H9 (cell line): Measurements from ENCODE around the gene CCDC192. TPM values are rescaled to one million over a fixed set of nuclear protein-coding genes. Genes with fewer than 3 reads are reported as not detected.

ENCODE experiments used
- DNase-seq: peaks from one replicate; pipeline ENCODE4 v3.0.0-alpha.2; 2017
- H2AFZ ChIP-seq: one replicate; pipeline ENCODE4 v1.6.1; 2013; ENCODE audit warnings: mild to moderate bottlenecking, low read length, control low read depth, moderate library complexity
- H2AK5ac ChIP-seq: 2 replicates; pipeline ENCODE4 v1.6.1; 2013; ENCODE audit warnings: low read length, control low read depth, mixed read lengths; ENCODE audit not compliant: insufficient read length
- H2BK120ac ChIP-seq: one replicate; pipeline ENCODE4 v1.6.1; 2013; ENCODE audit warnings: low read depth, mild to moderate bottlenecking, low read length, control low read depth, inconsistent platforms; ENCODE audit not compliant: poor library complexity, severe bottlenecking
- H2BK12ac ChIP-seq: 2 replicates; pipeline ENCODE4 v1.6.1; 2013; ENCODE audit warnings: low read length, control low read depth, mixed read lengths, low read depth; ENCODE audit not compliant: insufficient read length
- H2BK15ac ChIP-seq: 2 replicates; pipeline ENCODE4 v1.6.1; 2013; ENCODE audit warnings: low read depth, low read length, control low read depth
- H2BK20ac ChIP-seq: one replicate; pipeline ENCODE4 v1.6.1; 2013; ENCODE audit warnings: low read depth, mild to moderate bottlenecking, low read length, control low read depth, inconsistent platforms; ENCODE audit not compliant: poor library complexity, severe bottlenecking
- H2BK5ac ChIP-seq: 2 replicates; pipeline ENCODE4 v1.6.1; 2013; ENCODE audit warnings: low read length, control low read depth, mixed read lengths; ENCODE audit not compliant: insufficient read length
- H3K14ac ChIP-seq: 2 replicates; pipeline ENCODE4 v1.6.1; 2013; ENCODE audit warnings: low read length, control low read depth; ENCODE audit not compliant: insufficient read depth
- H3K18ac ChIP-seq: 2 replicates; pipeline ENCODE4 v1.6.1; 2013; ENCODE audit warnings: low read depth, mild to moderate bottlenecking, mixed read lengths, low read length, control low read depth; ENCODE audit not compliant: insufficient read length
- H3K23ac ChIP-seq: 2 replicates; pipeline ENCODE4 v1.6.1; 2013; ENCODE audit warnings: low read length, control low read depth, mixed read lengths, low read depth; ENCODE audit not compliant: insufficient read length
- H3K23me2 ChIP-seq: 2 replicates; pipeline ENCODE4 v1.6.1; 2013; ENCODE audit warnings: low read depth, mild to moderate bottlenecking, mixed read lengths, low read length, control low read depth; ENCODE audit not compliant: insufficient read length, poor library complexity, severe bottlenecking
- H3K27ac ChIP-seq: 2 replicates; pipeline ENCODE4 v1.5.1; 2013; ENCODE audit warnings: low read length, control low read depth, mixed read lengths, low read depth; ENCODE audit not compliant: insufficient read length
- H3K27me3 ChIP-seq: 2 replicates; pipeline ENCODE4 v1.6.1; 2013; ENCODE audit warnings: low read length, control low read depth, inconsistent platforms; ENCODE audit not compliant: insufficient read depth
- H3K4ac ChIP-seq: 2 replicates; pipeline ENCODE4 v1.6.1; 2013; ENCODE audit warnings: low read depth, mild to moderate bottlenecking, control low read depth, inconsistent platforms, low read length, moderate library complexity
- H3K4me1 ChIP-seq: 2 replicates; pipeline ENCODE4 v1.6.1; 2013; ENCODE audit warnings: low read length, control low read depth, inconsistent platforms; ENCODE audit not compliant: insufficient read depth
- H3K4me2 ChIP-seq: 2 replicates; pipeline ENCODE4 v1.6.1; 2013; ENCODE audit warnings: low read length, control low read depth, mixed read lengths; ENCODE audit not compliant: insufficient read length, insufficient read depth
- H3K56ac ChIP-seq: 2 replicates; pipeline ENCODE4 v1.6.1; 2013; ENCODE audit warnings: low read depth, mild to moderate bottlenecking, mixed read lengths, low read length, control low read depth; ENCODE audit not compliant: insufficient read length
- H3K79me1 ChIP-seq: 2 replicates; pipeline ENCODE4 v1.6.1; 2013; ENCODE audit warnings: low read depth, mild to moderate bottlenecking, moderate library complexity, low read length, control low read depth, inconsistent platforms; ENCODE audit not compliant: insufficient read depth, poor library complexity, severe bottlenecking
- H3K79me2 ChIP-seq: 2 replicates; pipeline ENCODE4 v1.6.1; 2013; ENCODE audit warnings: low read length, control low read depth, inconsistent platforms; ENCODE audit not compliant: insufficient read depth
- H3K9ac ChIP-seq: 2 replicates; pipeline ENCODE4 v1.6.1; 2013; ENCODE audit warnings: low read length, control low read depth, mixed read lengths; ENCODE audit not compliant: insufficient read length; ENCODE audit errors: extremely low read depth
- H3K9me3 ChIP-seq: one replicate; pipeline ENCODE4 v1.6.1; 2013; ENCODE audit warnings: low read depth, low read length, inconsistent platforms; ENCODE audit not compliant: control insufficient read depth
- H3T11ph ChIP-seq: one replicate; pipeline ENCODE4 v1.6.1; 2013; ENCODE audit warnings: mild to moderate bottlenecking, low read length, control low read depth, inconsistent platforms
- H4K20me1 ChIP-seq: one replicate; pipeline ENCODE4 v1.6.1; 2013; ENCODE audit not compliant: control insufficient read depth, insufficient read length, insufficient read depth
- H4K5ac ChIP-seq: 2 replicates; pipeline ENCODE4 v1.6.1; 2013; ENCODE audit warnings: low read depth, mild to moderate bottlenecking, mixed read lengths, low read length, control low read depth; ENCODE audit not compliant: insufficient read length
- H4K8ac ChIP-seq: replicated peaks from 2 replicates; pipeline ENCODE4 v1.6.1; 2013; ENCODE audit warnings: low read length, control low read depth, mixed read lengths, low read depth; ENCODE audit not compliant: insufficient read length
- H4K91ac ChIP-seq: 2 replicates; pipeline ENCODE4 v1.6.1; 2013; ENCODE audit warnings: low read depth, mild to moderate bottlenecking, moderate library complexity, mixed read lengths, low read length, control low read depth; ENCODE audit not compliant: insufficient read length
- H3K27ac Mint-ChIP-seq, 3 experiments: 2 replicates in 2 of 3; 3 replicates in 1 of 3; pipeline ENCODE4 v1.8.0; 2020 to 2021; ENCODE audit warnings: mixed read lengths in 3 of 3, mild to moderate bottlenecking in 1 of 3, moderate library complexity in 1 of 3
- H3K27me3 Mint-ChIP-seq: 2 replicates; pipeline ENCODE4 v1.8.0; 2021; ENCODE audit warnings: low read depth, mild to moderate bottlenecking, moderate library complexity, mixed read lengths
- H3K36me3 Mint-ChIP-seq, 3 experiments: 2 replicates in 2 of 3; 3 replicates in 1 of 3; pipeline ENCODE4 v1.8.0; 2020 to 2021; ENCODE audit warnings: low read depth in 3 of 3, mixed read lengths in 3 of 3; ENCODE audit not compliant: insufficient read depth in 1 of 3
- H3K4me1 Mint-ChIP-seq, 2 experiments: 2 replicates each; pipeline ENCODE4 v1.8.0; 2020; ENCODE audit warnings: mixed read lengths in 2 of 2
- H3K4me3 Mint-ChIP-seq, 2 experiments: 2 replicates in 1 of 2; 3 replicates in 1 of 2; pipeline ENCODE4 v1.8.0; 2020 to 2021; ENCODE audit warnings: mild to moderate bottlenecking in 2 of 2, mixed read lengths in 2 of 2, moderate library complexity in 1 of 2
- H3K9me3 Mint-ChIP-seq, 2 experiments: 2 replicates in 1 of 2; 3 replicates in 1 of 2; pipeline ENCODE4 v1.8.0; 2020; ENCODE audit warnings: mild to moderate bottlenecking in 2 of 2, mixed read lengths in 2 of 2, moderate library complexity in 1 of 2
- CTCF ChIP-seq: fragments of 200-600 bp; sonication (generic); conservative IDR thresholded peaks from 3 replicates; pipeline ENCODE4 v1.8.0; 2021; ENCODE audit warnings: antibody characterized with exemption, mild to moderate bottlenecking
- WGBS: extraction: QIAGEN DNeasy Blood & Tissue Kit; methylation state at CpG from one replicate; pipeline ENCODE4 v1.1.7; 2013; ENCODE audit warnings: missing lambda C conversion rate, low lambda C conversion rate, mixed read lengths; ENCODE audit not compliant: insufficient read length; ENCODE audit errors: extremely low coverage; 5-methylcytosine and 5-hydroxymethylcytosine counted together
- total RNA-seq: library from RNA; stranded (reverse); gene quantifications from 2 replicates; pipeline ENCODE4 v1.2.1, GENCODE V29; 2021

The CCDC192 gene
- total RNA-seq, 1 experiment from 2014 or later, result not detected

- Histone ChIP-seq H2BK20ac (no peak overlapping the region), H2BK15ac (no peak overlapping the region), H3K27me3 (no peaks in the 10 kb centered on the region), H4K5ac (no peak overlapping the region), H2BK5ac (no peak overlapping the region), H3K79me1 (no peaks in the 10 kb centered on the region), H3K56ac (no peak overlapping the region), H3T11ph (no peak overlapping the region), H4K20me1 (no peaks in the 10 kb centered on the region), H3K79me2 (no peaks in the 10 kb centered on the region), H3K27ac (no peak overlapping the region), H2AK5ac (no peak overlapping the region), H3K9me3 (no peaks in the 10 kb centered on the region), H3K23ac (no peak overlapping the region), H3K23me2 (no peaks in the 10 kb centered on the region), H3K9ac (no peak overlapping the region), H3K4me2 (no peak overlapping the region), H3K4me1 (peaks cover 4% of the 10 kb centered on the region; the same call in 1 of the 2 replicates), H3K14ac (no peak overlapping the region), H3K18ac (no peak overlapping the region), H3K4ac (no peak overlapping the region), H4K8ac (no peak overlapping the region), H2BK12ac (no peak overlapping the region), H2AFZ (no peak overlapping the region), H2BK120ac (no peak overlapping the region), H4K91ac (no peak overlapping the region)
- H3K36me3 Mint-ChIP-seq, result no peaks in the 10 kb centered on the region
- no peaks in the 10 kb centered on the region; a peak in 1 of 5 replicates for H3K9me3 Mint-ChIP-seq
- H3K27ac Mint-ChIP-seq, result no peak overlapping the region; a peak in 1 of 7 replicates
- no peak overlapping the region for H3K4me3 Mint-ChIP-seq
- H3K27me3 Mint-ChIP-seq, result no peaks in the 10 kb centered on the region
- TF ChIP-seq CTCF, result no peak
- DNase-seq, result no peak
- H3K4me1 Mint-ChIP-seq, result peaks cover 5 to 6% of the 10 kb centered on the region in 2 experiments
- no CpG with 5 or more reads among the region's 6 CpGs for WGBS
Observed at GRCh38 chr5:127892467-127893207, 189.4 kb downstream of the CCDC192 start.
